ENCODE data around the gene ATG9B. TPM values are rescaled to one million over a fixed set of nuclear protein-coding genes. Genes with fewer than 3 reads are reported as not detected.

The ATG9B gene
- 27.9 and 32.3 TPM in 2 replicates for polyA plus RNA-seq (2013)

DNA sequence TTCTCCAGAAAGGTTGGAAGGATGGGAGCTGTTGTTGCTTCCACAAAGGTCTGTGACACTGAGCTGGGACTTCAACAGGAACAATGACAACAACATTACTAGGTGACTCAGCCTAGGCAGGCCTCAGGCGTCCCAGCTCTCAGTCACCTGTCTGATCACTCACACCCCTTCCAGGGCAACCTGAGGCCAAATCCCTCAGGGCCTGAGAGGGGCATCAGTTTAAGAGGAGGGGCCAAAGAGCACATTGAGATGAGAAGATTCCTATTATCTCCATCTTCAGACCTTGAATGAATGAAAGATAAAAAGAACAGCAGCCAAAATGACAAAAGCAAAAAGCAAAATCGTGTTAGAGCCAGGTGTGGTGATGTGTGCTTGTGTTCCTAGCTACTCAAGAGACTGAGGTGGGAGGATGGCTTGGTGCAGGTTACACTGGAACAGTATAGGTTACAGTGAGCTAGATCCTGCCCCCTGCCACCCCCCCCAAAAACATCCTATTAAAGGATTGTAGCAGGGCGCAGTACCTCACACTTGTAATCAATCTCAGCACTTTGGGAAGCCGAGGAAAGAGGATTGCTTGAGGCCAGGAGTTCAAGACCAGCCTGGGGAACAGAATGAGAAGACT is at the start of gene ATG9B:
TSS of gene ATG9B (minus strand) at position 60 of the 622 bp plus-strand sequence. CDS start 71 bp downstream, outside the sequence.
- WGBS (ENCODE audit: extremely low coverage, insufficient coverage, insufficient read length), result no CpG with 5 or more reads among the region's 4 CpGs
- DNase-seq, result peak; percentile 97 to 98
- H2BK12ac ChIP-seq (ENCODE audit: low read length), result peak within 1 kb of the TSS; percentile 65

GRCh38 chr7:151073990-151074389 is 49.7 kb upstream of the ATG9B start:
- Histone ChIP-seq H3K79me1 (ENCODE audit: low read length) (peaks cover 2% of the 10 kb centered on the region), H4K91ac (ENCODE audit: low read depth, low read length) (no peak overlapping the region), H3K9ac (ENCODE audit: low read length) (no peak overlapping the region), H2AK5ac (ENCODE audit: low read length) (no peak overlapping the region), H3K23ac (ENCODE audit: low read length) (no peak overlapping the region), H3K27me3 (ENCODE audit: insufficient read depth, low read length) (no peaks in the 10 kb centered on the region), H2AFZ (ENCODE audit: insufficient read depth, low read length, poor library complexity) (no peak overlapping the region), H3K36me3 (ENCODE audit: control insufficient read depth in 1 of 2, insufficient read depth in 2 of 2, low read length in 2 of 2) (peaks cover 78 to 79% of the 10 kb centered on the region in 2 experiments), H2BK120ac (ENCODE audit: insufficient read depth, low read length, poor library complexity) (no peak overlapping the region), H3K27ac (ENCODE audit: low read depth, low read length) (no peak overlapping the region), H3K79me2 (ENCODE audit: control insufficient read depth, insufficient read depth, low read length, poor library complexity) (no peaks in the 10 kb centered on the region), H2BK12ac (ENCODE audit: low read length) (no peak overlapping the region), H3K18ac (ENCODE audit: low read length) (no peak overlapping the region), H3K4me1 (ENCODE audit: control insufficient read depth in 1 of 2, insufficient read depth in 2 of 2, low read length in 2 of 2) (peaks cover 2 to 8% of the 10 kb centered on the region in 2 experiments), H4K8ac (ENCODE audit: low read depth, low read length) (no peak overlapping the region), H4K12ac (ENCODE audit: low read depth, low read length) (no peak overlapping the region), H3K4me3 (ENCODE audit: low read depth, low read length) (no peak overlapping the region), H3K14ac (ENCODE audit: low read length) (no peak overlapping the region), H2BK5ac (ENCODE audit: low read depth, low read length, poor library complexity) (no peak overlapping the region), H3K4me2 (ENCODE audit: low read length) (no peak overlapping the region), H3K4ac (ENCODE audit: low read depth, low read length) (no peak overlapping the region), H3K9me3 (ENCODE audit: insufficient read depth, low read depth, low read length) (no peaks in the 10 kb centered on the region)
- no CpG with 5 or more reads among the region's 17 CpGs for WGBS (ENCODE audit: extremely low coverage, insufficient coverage, insufficient read length)
- DNase-seq, result no peak

More for the DNA sequence above, at the start of gene ATG9B:
- Histone ChIP-seq H3K27me3 (ENCODE audit: insufficient read depth, low read length) (peaks cover 2% of the 10 kb centered on the region), H3K79me2 (ENCODE audit: control insufficient read depth, insufficient read depth, low read length, poor library complexity) (peaks cover 2% of the 10 kb centered on the region), H3K79me1 (ENCODE audit: low read length) (peaks cover 29% of the 10 kb centered on the region), H4K8ac (ENCODE audit: low read depth, low read length) (no peak within 1 kb of the TSS), H3K18ac (ENCODE audit: low read length) (peak within 1 kb of the TSS; percentile 38), H3K9ac (ENCODE audit: low read length) (no peak within 1 kb of the TSS), H2AFZ (ENCODE audit: insufficient read depth, low read length, poor library complexity) (no peak within 1 kb of the TSS), H2AK5ac (ENCODE audit: low read length) (peak within 1 kb of the TSS; percentile 69), H3K4me1 (ENCODE audit: control insufficient read depth in 1 of 2, insufficient read depth in 2 of 2, low read length in 2 of 2) (peaks cover 22 to 30% of the 10 kb centered on the region in 2 experiments), H3K36me3 (ENCODE audit: control insufficient read depth in 1 of 2, insufficient read depth in 2 of 2, low read length in 2 of 2) (no peaks in the 10 kb centered on the region), H3K14ac (ENCODE audit: low read length) (peak within 1 kb of the TSS; percentile 75), H3K4me3 (ENCODE audit: low read depth, low read length) (peak within 1 kb of the TSS; percentile 34), H2BK120ac (ENCODE audit: insufficient read depth, low read length, poor library complexity) (peak within 1 kb of the TSS; percentile 60), H3K4me2 (ENCODE audit: low read length) (no peak within 1 kb of the TSS), H2BK5ac (ENCODE audit: low read depth, low read length, poor library complexity) (no peak within 1 kb of the TSS), H3K4ac (ENCODE audit: low read depth, low read length) (peak within 1 kb of the TSS; percentile 35), H3K9me3 (ENCODE audit: insufficient read depth, low read depth, low read length) (no peaks in the 10 kb centered on the region), H4K91ac (ENCODE audit: low read depth, low read length) (peak within 1 kb of the TSS; percentile 87), H3K27ac (ENCODE audit: low read depth, low read length) (peak within 1 kb of the TSS; percentile 24), H3K23ac (ENCODE audit: low read length) (no peak within 1 kb of the TSS), H4K12ac (ENCODE audit: low read depth, low read length) (no peak within 1 kb of the TSS)

GRCh38 chr7:151071032-151071866 is 47.0 kb upstream of the ATG9B start:
- Histone ChIP-seq H3K9ac (ENCODE audit: low read length) (no peak overlapping the region), H3K27me3 (ENCODE audit: insufficient read depth, low read length) (no peaks in the 10 kb centered on the region), H2BK12ac (ENCODE audit: low read length) (no peak overlapping the region), H3K23ac (ENCODE audit: low read length) (no peak overlapping the region), H3K27ac (ENCODE audit: low read depth, low read length) (no peak overlapping the region), H3K4me2 (ENCODE audit: low read length) (no peak overlapping the region), H3K9me3 (ENCODE audit: insufficient read depth, low read depth, low read length) (no peaks in the 10 kb centered on the region), H3K14ac (ENCODE audit: low read length) (no peak overlapping the region), H3K4ac (ENCODE audit: low read depth, low read length) (no peak overlapping the region), H2AFZ (ENCODE audit: insufficient read depth, low read length, poor library complexity) (no peak overlapping the region), H4K8ac (ENCODE audit: low read depth, low read length) (no peak overlapping the region), H3K18ac (ENCODE audit: low read length) (no peak overlapping the region), H3K79me1 (ENCODE audit: low read length) (peaks cover 4% of the 10 kb centered on the region), H3K79me2 (ENCODE audit: control insufficient read depth, insufficient read depth, low read length, poor library complexity) (no peaks in the 10 kb centered on the region), H4K91ac (ENCODE audit: low read depth, low read length) (no peak overlapping the region), H3K4me3 (ENCODE audit: low read depth, low read length) (no peak overlapping the region), H4K12ac (ENCODE audit: low read depth, low read length) (no peak overlapping the region), H3K4me1 (ENCODE audit: control insufficient read depth in 1 of 2, insufficient read depth in 2 of 2, low read length in 2 of 2) (peaks cover 8 to 15% of the 10 kb centered on the region in 2 experiments), H2BK120ac (ENCODE audit: insufficient read depth, low read length, poor library complexity) (no peak overlapping the region), H2AK5ac (ENCODE audit: low read length) (no peak overlapping the region), H2BK5ac (ENCODE audit: low read depth, low read length, poor library complexity) (no peak overlapping the region), H3K36me3 (ENCODE audit: control insufficient read depth in 1 of 2, insufficient read depth in 2 of 2, low read length in 2 of 2) (peaks cover 84 to 89% of the 10 kb centered on the region in 2 experiments)
- WGBS (ENCODE audit: extremely low coverage, insufficient coverage, insufficient read length), result no CpG with 5 or more reads among the region's 39 CpGs
- no peak for DNase-seq

- H3K4me2 ChIP-seq (ENCODE audit: low read length), result no peak overlapping the region
- H4K91ac ChIP-seq (ENCODE audit: low read depth, low read length), result no peak overlapping the region
- H3K14ac ChIP-seq (ENCODE audit: low read length), result no peak overlapping the region
- H4K8ac ChIP-seq (ENCODE audit: low read depth, low read length), result no peak overlapping the region
- no peak overlapping the region for H2AFZ ChIP-seq (ENCODE audit: insufficient read depth, low read length, poor library complexity)
- H3K4me3 ChIP-seq (ENCODE audit: low read depth, low read length), result no peak overlapping the region
- no CpG with 5 or more reads among the region's 15 CpGs for WGBS (ENCODE audit: extremely low coverage, insufficient coverage, insufficient read length)
- no peak overlapping the region for H3K9ac ChIP-seq (ENCODE audit: low read length)
- peaks cover 4% of the 10 kb centered on the region for H3K79me1 ChIP-seq (ENCODE audit: low read length)
- H2AK5ac ChIP-seq (ENCODE audit: low read length), result no peak overlapping the region
- H3K79me2 ChIP-seq (ENCODE audit: control insufficient read depth, insufficient read depth, low read length, poor library complexity), result no peaks in the 10 kb centered on the region
- no peak overlapping the region for H3K4ac ChIP-seq (ENCODE audit: low read depth, low read length)
- H2BK12ac ChIP-seq (ENCODE audit: low read length), result no peak overlapping the region
- H3K4me1 ChIP-seq (ENCODE audit: control insufficient read depth in 1 of 2, insufficient read depth in 2 of 2, low read length in 2 of 2), result peaks cover 8 to 15% of the 10 kb centered on the region in 2 experiments
- no peak overlapping the region for H3K18ac ChIP-seq (ENCODE audit: low read length)
- no peak for DNase-seq
- no peak overlapping the region for H3K23ac ChIP-seq (ENCODE audit: low read length)
- no peaks in the 10 kb centered on the region for H3K9me3 ChIP-seq (ENCODE audit: insufficient read depth, low read depth, low read length)
- no peak overlapping the region for H2BK5ac ChIP-seq (ENCODE audit: low read depth, low read length, poor library complexity)
- no peaks in the 10 kb centered on the region for H3K27me3 ChIP-seq (ENCODE audit: insufficient read depth, low read length)
- H4K12ac ChIP-seq (ENCODE audit: low read depth, low read length), result no peak overlapping the region
- peaks cover 84 to 89% of the 10 kb centered on the region in 2 experiments for H3K36me3 ChIP-seq (ENCODE audit: control insufficient read depth in 1 of 2, insufficient read depth in 2 of 2, low read length in 2 of 2)
- H3K27ac ChIP-seq (ENCODE audit: low read depth, low read length), result no peak overlapping the region
- H2BK120ac ChIP-seq (ENCODE audit: insufficient read depth, low read length, poor library complexity), result no peak overlapping the region
Observed at GRCh38 chr7:151070574-151070960, 46.3 kb upstream of the ATG9B start.
